HG03025 (cell line): ENCODE measurements around the gene SEMA4D.
"Not testable (repeated sequence)": the region's sequence is repeated elsewhere in the genome, so short reads cannot be mapped to it uniquely, and the experiment has no call there.

Source experiments
- ATAC-seq: cut with Tn5 transposase; IDR thresholded peaks from one replicate; pipeline ENCODE4 v1.9.1; 2021; ENCODE audit warnings: mild to moderate bottlenecking, moderate library complexity; ENCODE audit not compliant: unreplicated experiment, low FRiP score

Gene SEMA4D

GRCh38 chr9:89350988-89351557, 146.8 kb downstream of the SEMA4D start:
- no peak for ATAC-seq

- ATAC-seq: no peak
These were observed 148.3 kb downstream of the SEMA4D start for GRCh38 chr9:89349607-89350006.

GRCh38 chr9:89347651-89348050, 150.3 kb downstream of the SEMA4D start:
- no peak for ATAC-seq

GRCh38 chr9:89346696-89347095, 151.2 kb downstream of the SEMA4D start:
- ATAC-seq: no peak

- ATAC-seq: no peak
These were observed 152.4 kb downstream of the SEMA4D start for GRCh38 chr9:89345476-89345875.

- ATAC-seq: not testable (repeated sequence)
These were observed 154.1 kb downstream of the SEMA4D start for GRCh38 chr9:89343812-89344211.

GRCh38 chr9:89342948-89343347, 155.0 kb downstream of the SEMA4D start:
- no peak for ATAC-seq

- ATAC-seq: no peak
These were observed 155.7 kb downstream of the SEMA4D start for GRCh38 chr9:89342213-89342612.

GRCh38 chr9:89340332-89340731, 157.6 kb downstream of the SEMA4D start:
- no peak for ATAC-seq

- no peak for ATAC-seq
These were observed 158.1 kb downstream of the SEMA4D start for GRCh38 chr9:89339807-89340206.

- ATAC-seq: no peak
These were observed 167.4 kb downstream of the SEMA4D start for GRCh38 chr9:89330513-89330912.

- ATAC-seq: no peak
These were observed 168.0 kb downstream of the SEMA4D start for GRCh38 chr9:89329917-89330316.

GRCh38 chr9:89328064-89328463, 169.8 kb downstream of the SEMA4D start:
- no peak for ATAC-seq

GRCh38 chr9:89325733-89326132, 172.2 kb downstream of the SEMA4D start:
- ATAC-seq: no peak

- no peak for ATAC-seq
These were observed 174.5 kb downstream of the SEMA4D start for GRCh38 chr9:89323390-89323789.

- ATAC-seq: no peak
These were observed 178.7 kb downstream of the SEMA4D start for GRCh38 chr9:89319015-89319905.

- peak; percentile 87 for ATAC-seq
These were observed 179.5 kb downstream of the SEMA4D start, which contains the start of gene SECISBP2 for GRCh38 chr9:89318123-89319014. Gene SECISBP2, plus strand, starts transcription at chr9:89318500. Its CDS starts 77 bp downstream, at chr9:89318577.

GRCh38 chr9:89317282-89317681, 180.6 kb downstream of the SEMA4D start:
- ATAC-seq: no peak

- ATAC-seq: no peak
These were observed 182.4 kb downstream of the SEMA4D start for GRCh38 chr9:89315482-89315881.

GRCh38 chr9:89314955-89315354, 183.0 kb downstream of the SEMA4D start:
- no peak for ATAC-seq

GRCh38 chr9:89313842-89314241, 184.1 kb downstream of the SEMA4D start:
- no peak for ATAC-seq
